RWPE1 (cell line): ENCODE results near the gene ANKMY2.
"Not testable (repeated sequence)": the region's sequence is repeated elsewhere in the genome, so short reads cannot be mapped to it uniquely, and the experiment has no call there.

Experiments used
- CTCF ChIA-PET: fragments of 350-600 bp; sonication (Branson Sonifier 250); formaldehyde crosslinking; extraction: SDS; loops from one replicate; lab custom pipeline; 2021; lab: Yijun Ruan, JAX
- POLR2A ChIA-PET: fragments of 400-600 bp; formaldehyde crosslinking; extraction: SDS; loops from one replicate; lab custom pipeline; 2020; ENCODE audit warnings: antibody characterized with exemption; ENCODE audit not compliant: low non-redundant PET; lab: Yijun Ruan, JAX
- DNase-seq: peaks from one replicate; pipeline ENCODE4 v3.0.0; 2012; ENCODE audit warnings: low spot score
- H3K27ac ChIP-seq: fragments of 450-650 bp; 2 replicates; pipeline ENCODE4 v1.5.1; 2017
- CTCF ChIP-seq: fragments of 450-650 bp; conservative IDR thresholded peaks from 2 replicates; pipeline ENCODE4 v1.5.1; 2017; ENCODE audit warnings: low read depth, mild to moderate bottlenecking

Gene ANKMY2

GRCh38 chr7:16599860-16600259 is 45.7 kb downstream of the ANKMY2 start:
- H3K27ac ChIP-seq = no peak overlapping the region
- POLR2A ChIA-PET = no interaction called here
- DNase-seq = no peak
- TF ChIP-seq CTCF = no peak
- CTCF ChIA-PET = interaction anchor here (0.6 kb wide), 1 partner anchor 400 kb away, joined by 3 read pairs; no protein-coding TSS in a partner anchor

- H3K27ac ChIP-seq = no peak overlapping the region
- TF ChIP-seq CTCF = no peak
- ChIA-PET CTCF (interaction anchor here (0.6 kb wide), 1 partner anchor 466 kb away, joined by 3 read pairs; no protein-coding TSS in a partner anchor), POLR2A (no interaction called here)
- DNase-seq = no peak
These were observed 47.5 kb downstream of the ANKMY2 start for GRCh38 chr7:16598015-16598414.

GRCh38 chr7:16595596-16595995 is 50.0 kb downstream of the ANKMY2 start:
- DNase-seq, POLR2A ChIA-PET, H3K27ac ChIP-seq, CTCF ChIA-PET: not testable (repeated sequence)

- TF ChIP-seq CTCF = no peak
- H3K27ac ChIP-seq = no peak overlapping the region
- no peak for DNase-seq
- ChIA-PET POLR2A (no interaction called here), CTCF (no interaction called here)
These were observed 50.9 kb downstream of the ANKMY2 start for GRCh38 chr7:16594676-16595075.

- ChIA-PET CTCF (no interaction called here), POLR2A (no interaction called here)
- H3K27ac ChIP-seq = no peak overlapping the region
- no peak for TF ChIP-seq CTCF
- no peak for DNase-seq
These were observed 51.5 kb downstream of the ANKMY2 start for GRCh38 chr7:16594061-16594460.

GRCh38 chr7:16592395-16592794 is 53.2 kb downstream of the ANKMY2 start:
- TF ChIP-seq CTCF = no peak
- CTCF ChIA-PET = no interaction called here
- DNase-seq = no peak
- POLR2A ChIA-PET = no interaction called here
- no peak overlapping the region for H3K27ac ChIP-seq

- no peak overlapping the region for H3K27ac ChIP-seq
- no peak for DNase-seq
- no peak for TF ChIP-seq CTCF
- ChIA-PET POLR2A (no interaction called here), CTCF (no interaction called here)
These were observed 55.1 kb downstream of the ANKMY2 start for GRCh38 chr7:16590424-16590823.
